GM12875 (cell line): ENCODE data around the gene CAPRIN1.
A peak's percentile ranks its signal among the peaks of the same experiment; 100 is the strongest.
"Not testable (repeated sequence)": the region's sequence is repeated elsewhere in the genome, so short reads cannot be mapped to it uniquely, and the experiment has no call there.

Experiments
- H3K4me3 ChIP-seq: one replicate; pipeline ENCODE4 v1.5.1; 2011; ENCODE audit warnings: low read depth, low read length, control low read depth
- TF ChIP-seq, protein P1 (sequence below): IDR thresholded peaks from 2 replicates; pipeline ENCODE4 v1.5.1; 2011; ENCODE audit warnings: low read depth, mild to moderate bottlenecking, control low read depth, inconsistent platforms, low read length, moderate library complexity, borderline replicate concordance; ENCODE audit not compliant: insufficient read depth

The CAPRIN1 gene

GRCh38 chr11:34050581-34051348 is 766 bp upstream of the CAPRIN1 start:
- TF ChIP-seq, protein P1, sequence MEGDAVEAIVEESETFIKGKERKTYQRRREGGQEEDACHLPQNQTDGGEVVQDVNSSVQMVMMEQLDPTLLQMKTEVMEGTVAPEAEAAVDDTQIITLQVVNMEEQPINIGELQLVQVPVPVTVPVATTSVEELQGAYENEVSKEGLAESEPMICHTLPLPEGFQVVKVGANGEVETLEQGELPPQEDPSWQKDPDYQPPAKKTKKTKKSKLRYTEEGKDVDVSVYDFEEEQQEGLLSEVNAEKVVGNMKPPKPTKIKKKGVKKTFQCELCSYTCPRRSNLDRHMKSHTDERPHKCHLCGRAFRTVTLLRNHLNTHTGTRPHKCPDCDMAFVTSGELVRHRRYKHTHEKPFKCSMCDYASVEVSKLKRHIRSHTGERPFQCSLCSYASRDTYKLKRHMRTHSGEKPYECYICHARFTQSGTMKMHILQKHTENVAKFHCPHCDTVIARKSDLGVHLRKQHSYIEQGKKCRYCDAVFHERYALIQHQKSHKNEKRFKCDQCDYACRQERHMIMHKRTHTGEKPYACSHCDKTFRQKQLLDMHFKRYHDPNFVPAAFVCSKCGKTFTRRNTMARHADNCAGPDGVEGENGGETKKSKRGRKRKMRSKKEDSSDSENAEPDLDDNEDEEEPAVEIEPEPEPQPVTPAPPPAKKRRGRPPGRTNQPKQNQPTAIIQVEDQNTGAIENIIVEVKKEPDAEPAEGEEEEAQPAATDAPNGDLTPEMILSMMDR = no peak
- H3K4me3 ChIP-seq = peak overlapping the region; percentile 99

GRCh38 chr11:34052036-34052607 is 591 bp downstream of the CAPRIN1 start:
- TF ChIP-seq, protein P1 = no peak
- peak overlapping the region; percentile 99 for H3K4me3 ChIP-seq

DNA sequence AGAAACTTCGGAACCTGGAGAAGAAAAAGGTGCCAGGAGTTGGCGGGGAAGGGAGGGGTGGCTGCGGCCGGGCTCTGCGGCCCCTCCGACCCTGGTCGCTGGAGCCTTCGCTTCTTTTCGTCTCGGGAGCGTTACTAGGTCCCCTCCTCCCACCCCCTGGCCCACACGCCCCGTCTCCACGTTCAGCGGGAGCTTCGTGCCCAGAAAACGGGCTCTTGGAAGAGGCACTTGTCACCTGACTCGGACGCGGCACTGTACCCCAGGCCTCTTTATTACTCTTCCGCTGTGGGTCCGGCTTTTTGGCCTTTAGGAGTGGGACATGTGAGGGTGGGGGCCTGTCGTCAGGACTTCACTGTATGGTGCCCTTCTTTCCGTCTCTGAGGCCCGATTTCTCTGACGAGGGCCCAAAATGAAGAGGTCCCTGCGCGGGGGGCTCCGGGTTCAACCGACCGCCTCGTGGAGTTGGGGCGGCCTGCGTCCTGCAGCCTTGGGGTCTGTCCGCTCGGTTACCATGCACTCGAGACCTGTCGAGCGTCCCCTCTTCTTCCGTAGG is 1.2 kb downstream of the CAPRIN1 start:
- peak overlapping the region; percentile 99 for H3K4me3 ChIP-seq
- TF ChIP-seq, protein P1 = no peak

- TF ChIP-seq, protein P1 = no peak
- peak overlapping the region; percentile 99 for H3K4me3 ChIP-seq
These were observed 1.7 kb downstream of the CAPRIN1 start for GRCh38 chr11:34053161-34053686.

DNA sequence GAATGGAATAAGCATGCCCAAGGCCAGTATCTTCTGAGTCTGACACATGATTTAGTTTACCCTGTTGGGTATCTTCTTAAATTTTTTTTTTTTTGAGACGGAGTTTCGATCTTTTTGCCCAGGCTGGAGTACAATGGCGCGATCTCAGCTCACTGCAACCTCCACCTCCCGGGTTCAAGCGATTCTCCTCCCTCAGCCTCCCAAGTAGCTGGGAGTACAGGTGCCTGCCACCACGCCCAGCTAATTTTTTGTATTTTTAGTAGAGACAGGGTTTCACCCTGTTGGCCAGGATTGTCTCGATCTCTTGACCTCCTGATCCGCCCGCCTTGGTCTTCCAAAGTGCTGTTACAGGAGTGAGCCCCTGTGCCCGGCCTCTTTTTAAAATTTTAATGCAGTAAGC is 2.8 kb downstream of the CAPRIN1 start:
- H3K4me3 ChIP-seq = not testable (repeated sequence)

- no peak overlapping the region for H3K4me3 ChIP-seq
- TF ChIP-seq, protein P1 = no peak
These were observed 3.9 kb downstream of the CAPRIN1 start for GRCh38 chr11:34055218-34056000.

GRCh38 chr11:34056672-34057071 is 5.1 kb downstream of the CAPRIN1 start:
- H3K4me3 ChIP-seq = no peak overlapping the region
- TF ChIP-seq, protein P1 = no peak
